ENCODE measurements around the gene FRRS1L.

FRRS1L gene

DNA sequence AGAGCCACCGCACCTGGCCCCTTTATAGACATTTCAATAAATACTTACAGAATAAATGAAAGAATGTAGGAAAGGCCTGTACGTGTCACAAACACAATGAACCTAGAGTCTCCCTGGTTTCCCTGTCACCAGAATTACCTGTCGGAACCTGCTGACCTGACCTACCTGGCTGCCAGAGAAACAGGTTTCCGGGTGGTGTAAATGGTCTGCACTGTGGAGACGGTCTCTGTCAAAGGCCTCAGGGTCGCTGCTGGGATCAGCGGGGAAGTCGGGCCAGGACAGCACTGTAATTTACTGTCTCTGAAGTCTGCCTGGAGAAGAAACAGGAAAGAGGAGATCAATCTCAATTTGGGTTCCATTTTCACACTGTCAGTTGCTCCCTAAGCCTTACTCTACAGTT, 9.3 kb upstream of the FRRS1L start:
- no peak for DNase-seq (ENCODE audit: low read depth in 3 of 3)

- DNase-seq (ENCODE audit: low read depth in 3 of 3): no peak
These were observed 5.9 kb upstream of the FRRS1L start for GRCh38 chr9:109172935-109173334.

GRCh38 chr9:109171926-109172325, 4.9 kb upstream of the FRRS1L start:
- no peak for DNase-seq (ENCODE audit: low read depth in 3 of 3)

DNA sequence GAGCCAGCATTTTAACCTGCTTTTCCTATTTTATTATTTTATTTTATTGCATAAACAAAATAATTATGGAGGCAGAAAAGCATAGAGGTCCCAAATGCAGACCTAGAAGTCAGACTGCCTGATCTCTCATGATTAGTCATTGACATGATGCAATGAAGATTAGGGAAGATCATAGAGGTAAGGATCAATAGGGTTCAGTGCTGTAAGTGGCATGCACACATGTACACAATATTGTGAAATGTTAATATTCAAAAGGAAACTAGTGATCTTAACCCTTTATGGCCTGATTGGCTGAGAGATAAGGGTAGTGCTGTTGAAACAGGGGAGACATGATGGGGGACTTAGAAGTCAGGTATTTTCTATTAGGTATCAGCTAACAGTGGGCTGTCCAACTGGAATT, 1.1 kb upstream of the FRRS1L start:
- DNase-seq (ENCODE audit: low read depth in 3 of 3): no peak

GRCh38 chr9:109167716-109168115, 667 bp upstream of the FRRS1L start:
- no peak for DNase-seq (ENCODE audit: low read depth in 3 of 3)

GRCh38 chr9:109166171-109166770, 778 bp downstream of the FRRS1L start:
- DNase-seq (ENCODE audit: low read depth in 3 of 3): no peak

DNA sequence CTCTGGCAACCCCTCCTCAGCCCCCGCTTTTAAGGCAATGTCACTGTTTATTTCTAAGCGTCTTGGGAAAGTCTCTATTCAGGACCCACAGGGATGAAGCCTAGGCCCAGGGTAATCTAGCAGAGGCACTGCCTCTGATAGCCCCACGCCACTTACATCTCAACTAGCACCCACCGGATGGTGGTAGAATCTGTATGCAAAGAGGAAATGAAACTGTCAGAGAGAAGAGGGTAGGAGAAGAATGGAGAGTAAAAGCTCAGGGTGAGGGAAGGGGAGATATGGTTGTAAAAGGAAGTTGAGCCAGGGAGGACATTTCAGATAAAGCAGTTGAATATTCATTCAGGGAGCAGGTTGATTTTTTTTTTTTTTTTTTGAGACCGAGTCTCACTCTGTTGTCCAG, 3.0 kb downstream of the FRRS1L start:
- no peak for DNase-seq (ENCODE audit: low read depth in 3 of 3)

DNA sequence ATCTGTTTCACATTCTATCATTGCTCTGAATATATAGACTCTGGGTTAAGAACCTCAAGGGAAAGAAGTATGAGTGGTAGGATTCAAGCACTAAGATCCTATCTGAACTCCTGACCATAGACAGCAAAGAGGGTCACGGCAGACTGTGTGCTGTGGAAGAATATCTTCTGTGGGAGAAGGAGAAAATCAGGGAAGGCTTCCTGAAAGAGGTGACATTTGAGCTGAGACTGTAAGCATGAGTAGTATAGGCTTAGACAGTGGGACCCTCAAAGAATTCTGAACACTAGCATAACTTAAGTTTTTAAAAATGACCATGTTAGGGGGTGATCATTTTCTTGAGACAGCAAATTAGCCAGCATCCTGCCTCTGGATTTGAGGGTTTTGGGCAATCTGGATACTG, 3.9 kb downstream of the FRRS1L start:
- no peak for DNase-seq (ENCODE audit: low read depth in 3 of 3)

GRCh38 chr9:109162677-109163076, 4.4 kb downstream of the FRRS1L start:
- no peak for DNase-seq (ENCODE audit: low read depth in 3 of 3)

- no peak for DNase-seq (ENCODE audit: low read depth in 3 of 3)
These were observed 5.6 kb downstream of the FRRS1L start for GRCh38 chr9:109161471-109161870.

GRCh38 chr9:109159583-109159982, 7.5 kb downstream of the FRRS1L start:
- no peak for DNase-seq (ENCODE audit: low read depth in 3 of 3)

DNA sequence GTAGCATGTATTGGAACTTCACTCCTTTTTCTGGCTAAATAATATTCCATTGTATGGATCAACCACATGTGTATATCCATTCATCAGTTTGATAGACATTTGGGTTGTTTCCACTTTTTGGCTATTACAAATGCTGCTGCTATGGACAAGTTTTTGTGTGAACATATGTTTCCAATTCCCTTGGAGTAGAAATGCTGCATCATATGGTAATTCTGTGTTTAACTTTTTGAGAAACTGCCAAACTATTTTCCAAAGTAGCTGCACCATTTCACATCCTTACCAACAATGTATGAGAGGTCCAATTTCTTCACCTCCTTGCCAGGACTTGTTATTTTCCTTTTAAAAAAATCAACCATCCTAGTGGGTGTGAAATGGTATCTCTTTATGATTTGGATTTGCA, 8.4 kb downstream of the FRRS1L start:
- no peak for DNase-seq (ENCODE audit: low read depth in 3 of 3)

DNA sequence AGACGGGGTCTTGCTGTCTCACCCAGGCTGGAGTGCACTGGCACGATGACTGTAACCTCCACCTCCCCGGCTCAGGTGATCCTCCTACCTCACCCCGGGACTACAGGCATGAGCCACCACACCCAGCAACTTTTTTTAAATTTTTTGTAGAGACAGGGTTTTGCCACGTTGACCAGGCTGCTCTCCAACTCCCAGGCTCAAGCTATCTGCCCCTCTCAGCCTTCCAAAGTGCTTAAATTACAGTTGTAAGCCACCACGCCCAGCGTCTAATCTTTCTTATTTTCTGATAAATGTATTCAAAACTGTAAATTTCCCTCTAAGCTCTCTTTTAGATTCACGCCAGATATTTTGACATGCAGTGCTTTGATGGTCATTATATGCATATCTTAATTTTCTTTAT, 10.3 kb downstream of the FRRS1L start:
- no peak for DNase-seq (ENCODE audit: low read depth in 3 of 3)

- no peak for DNase-seq (ENCODE audit: low read depth in 3 of 3)
These were observed 16.0 kb downstream of the FRRS1L start for GRCh38 chr9:109150925-109151545.

DNA sequence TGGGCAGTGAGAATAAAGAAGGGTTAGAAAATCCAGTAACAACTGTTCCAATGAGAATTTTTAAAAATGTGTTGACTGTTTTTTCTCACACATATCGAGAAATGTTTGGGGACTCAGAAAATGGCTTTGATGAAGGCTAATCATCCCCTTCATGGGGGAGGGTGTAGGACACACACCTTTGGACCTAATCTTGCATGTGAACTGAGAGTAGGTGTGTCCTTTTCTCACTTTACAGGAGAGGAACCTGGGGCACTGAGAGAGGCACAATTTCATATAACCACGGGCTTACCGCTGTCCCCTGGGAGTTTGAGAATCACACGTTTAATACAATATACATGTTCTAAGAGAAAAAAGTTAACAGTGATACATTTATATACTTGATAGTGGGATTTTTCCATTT, 17.3 kb downstream of the FRRS1L start:
- DNase-seq (ENCODE audit: low read depth in 3 of 3): no peak

DNA sequence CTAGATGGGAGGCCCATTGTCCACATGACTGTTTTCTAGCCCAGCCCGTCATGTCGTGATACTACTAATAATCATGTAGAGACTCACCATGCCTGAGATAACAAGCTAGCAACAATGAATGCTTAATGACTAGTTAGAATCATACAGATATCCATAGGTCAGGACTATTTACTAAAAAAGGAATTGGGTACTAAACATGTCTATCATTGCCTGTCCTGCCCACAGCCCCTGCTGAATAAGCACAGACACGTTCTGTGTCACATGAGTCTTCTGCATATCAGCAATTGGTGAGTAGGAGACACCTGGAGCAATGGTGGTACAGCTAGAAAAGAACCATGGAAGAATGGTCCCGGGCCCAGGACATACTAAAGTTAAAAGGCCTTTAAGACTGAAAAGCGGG, 18.0 kb downstream of the FRRS1L start:
- no peak for DNase-seq (ENCODE audit: low read depth in 3 of 3)

DNA sequence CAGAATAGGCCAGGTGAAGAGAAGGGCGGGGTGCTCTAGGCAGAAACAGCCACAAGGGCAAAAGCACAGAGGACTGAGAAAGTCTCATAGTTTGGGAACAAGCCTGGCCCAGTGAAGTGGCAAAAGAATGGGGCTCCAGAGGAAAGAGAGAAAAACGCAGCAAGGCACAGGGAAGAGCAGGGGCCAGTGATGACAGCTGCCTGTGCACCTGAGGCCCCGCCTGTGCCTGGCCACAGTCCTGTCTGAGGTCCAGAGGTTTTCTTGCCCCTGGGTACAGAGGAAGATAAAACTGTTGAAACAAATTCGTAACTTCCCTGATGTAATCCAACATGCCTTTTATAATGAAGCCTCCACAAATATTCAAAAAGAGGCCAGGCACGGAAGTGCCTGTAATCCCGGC, 22.0 kb downstream of the FRRS1L start:
- DNase-seq (ENCODE audit: low read depth in 3 of 3): no peak

GRCh38 chr9:109143881-109144562, 23.0 kb downstream of the FRRS1L start:
- DNase-seq (ENCODE audit: low read depth in 3 of 3): no peak

- no peak for DNase-seq (ENCODE audit: low read depth in 3 of 3)
These were observed 25.7 kb downstream of the FRRS1L start for GRCh38 chr9:109141375-109141774.

GRCh38 chr9:109139851-109140250, 27.2 kb downstream of the FRRS1L start:
- DNase-seq (ENCODE audit: low read depth in 3 of 3): no peak

DNA sequence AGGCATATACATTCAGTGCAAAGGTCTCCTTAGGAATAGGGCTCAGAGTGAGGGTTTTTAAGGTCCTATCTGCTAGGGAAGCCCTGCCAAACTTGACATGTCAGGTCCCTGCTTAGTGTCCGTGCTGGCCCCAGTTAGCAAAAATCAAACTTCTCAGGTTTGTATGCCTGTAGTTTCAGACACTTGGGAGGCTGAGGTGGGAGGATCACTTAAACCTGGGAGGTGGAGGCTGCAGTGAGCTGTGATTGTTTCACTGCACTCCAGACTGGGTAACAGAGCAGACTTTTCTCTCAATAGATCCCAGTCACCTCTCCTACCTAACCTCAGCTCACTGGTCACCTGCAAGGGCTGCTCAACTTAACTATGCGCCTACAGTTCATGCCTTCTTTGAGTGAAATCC, 28.6 kb downstream of the FRRS1L start:
- DNase-seq (ENCODE audit: low read depth in 3 of 3): no peak

DNA sequence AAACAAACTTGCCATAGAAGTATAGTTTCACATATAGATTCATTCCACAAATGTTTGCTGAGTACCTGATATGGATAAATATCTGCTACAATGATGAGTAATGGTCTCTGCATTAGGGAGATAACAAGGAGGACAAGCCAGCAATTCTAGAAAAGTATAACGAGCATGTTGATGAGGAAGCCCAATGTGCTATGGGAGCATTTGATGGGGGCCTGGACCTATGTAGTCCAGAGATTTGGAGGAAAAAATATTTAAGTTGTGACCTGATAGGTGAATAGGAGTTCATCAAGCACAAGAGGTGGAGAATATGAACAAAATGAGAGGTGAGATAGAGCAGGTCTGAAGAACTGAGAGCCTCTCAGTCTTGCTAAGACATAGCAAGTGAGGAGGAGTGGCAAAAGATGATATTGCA, 32.9 kb downstream of the FRRS1L start:
- no peak for DNase-seq (ENCODE audit: low read depth in 3 of 3)

GRCh38 chr9:109133533-109133932, 33.5 kb downstream of the FRRS1L start:
- no peak for DNase-seq (ENCODE audit: low read depth in 3 of 3)
